ENCODE measurements around the gene DNMT3A. TPM values are rescaled to one million over a fixed set of nuclear protein-coding genes. Genes with fewer than 3 reads are reported as not detected.

DNMT3A gene
- total RNA-seq, 1 experiment from 2014 or later = 12.2 TPM

DNA sequence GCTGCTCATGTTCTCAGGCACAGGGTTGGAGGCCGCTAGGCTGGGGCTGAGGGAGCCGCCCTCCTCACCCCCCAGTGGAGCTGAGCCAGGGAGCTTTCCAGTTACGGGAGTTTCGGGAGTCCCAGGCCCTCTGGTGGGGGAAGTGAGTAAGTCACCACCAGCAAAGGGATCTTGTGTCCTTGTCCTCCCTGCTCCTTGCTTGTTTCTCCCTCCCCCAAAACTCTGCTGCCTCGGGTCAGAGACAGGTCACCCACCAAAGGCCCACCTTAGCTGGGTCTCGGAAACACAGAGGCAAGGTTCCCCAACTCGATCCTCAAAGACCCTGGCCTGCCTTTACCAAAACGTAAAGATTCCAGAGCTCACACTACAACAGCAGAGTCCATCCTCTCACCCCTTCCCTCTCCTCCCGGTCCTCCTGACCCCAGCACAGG lies 112.9 kb downstream of the DNMT3A start:
- DNase-seq (peak; percentile 83), ATAC-seq (peak; percentile 92)
- H3K9me3 ChIP-seq (ENCODE audit: low read length) = no peaks in the 10 kb centered on the region
- H3K9ac ChIP-seq (ENCODE audit: low read length) = no peak overlapping the region
- ChIA-PET CTCF (interaction anchor here (0.6 to 0.9 kb wide), 2 partner anchors 28 to 834 kb away, joined by 4 to 6 read pairs; no protein-coding TSS in a partner anchor), POLR2A (ENCODE audit: unreplicated experiment) (no interaction called here)
- TF ChIP-seq EZH2phosphoT487 (IDR thresholded peaks at IDR 0.05; ENCODE audit: borderline replicate concordance, low read length) = no peak
- TF ChIP-seq, protein P1, sequence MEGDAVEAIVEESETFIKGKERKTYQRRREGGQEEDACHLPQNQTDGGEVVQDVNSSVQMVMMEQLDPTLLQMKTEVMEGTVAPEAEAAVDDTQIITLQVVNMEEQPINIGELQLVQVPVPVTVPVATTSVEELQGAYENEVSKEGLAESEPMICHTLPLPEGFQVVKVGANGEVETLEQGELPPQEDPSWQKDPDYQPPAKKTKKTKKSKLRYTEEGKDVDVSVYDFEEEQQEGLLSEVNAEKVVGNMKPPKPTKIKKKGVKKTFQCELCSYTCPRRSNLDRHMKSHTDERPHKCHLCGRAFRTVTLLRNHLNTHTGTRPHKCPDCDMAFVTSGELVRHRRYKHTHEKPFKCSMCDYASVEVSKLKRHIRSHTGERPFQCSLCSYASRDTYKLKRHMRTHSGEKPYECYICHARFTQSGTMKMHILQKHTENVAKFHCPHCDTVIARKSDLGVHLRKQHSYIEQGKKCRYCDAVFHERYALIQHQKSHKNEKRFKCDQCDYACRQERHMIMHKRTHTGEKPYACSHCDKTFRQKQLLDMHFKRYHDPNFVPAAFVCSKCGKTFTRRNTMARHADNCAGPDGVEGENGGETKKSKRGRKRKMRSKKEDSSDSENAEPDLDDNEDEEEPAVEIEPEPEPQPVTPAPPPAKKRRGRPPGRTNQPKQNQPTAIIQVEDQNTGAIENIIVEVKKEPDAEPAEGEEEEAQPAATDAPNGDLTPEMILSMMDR (conservative IDR thresholded peaks at IDR 0.05; ENCODE audit: low read depth, low read length) = peak; percentile 73
- TF ChIP-seq EZH2 (IDR thresholded peaks at IDR 0.05; ENCODE audit: low read length, unreplicated experiment) = no peak
- H3K4me2 ChIP-seq (ENCODE audit: low read length) = peak overlapping the region; percentile 59
- peak overlapping the region; percentile 24; the same call in 1 of the 2 replicates for H2AFZ ChIP-seq (ENCODE audit: low read length)
- no TSS peak for BruUV-seq (replicated peaks)
- no peaks in the 10 kb centered on the region for H3K27me3 ChIP-seq (ENCODE audit: low read length)
- H3K9me2 ChIP-seq (replicated peaks; ENCODE audit: low read length) = no peaks in the 10 kb centered on the region
- H4K20me1 ChIP-seq (ENCODE audit: low read length) = no peaks in the 10 kb centered on the region
- intact Hi-C loops (cut with micrococcal nuclease) = no loop called here
- H3K27ac ChIP-seq (ENCODE audit: low read length) = no peak overlapping the region
- H3K4me1 ChIP-seq (ENCODE audit: insufficient read depth, low read length) = peaks cover 4% of the 10 kb centered on the region; the same call in 1 of the 2 replicates
- no peaks in the 10 kb centered on the region for H3K36me3 ChIP-seq (ENCODE audit: low read depth, low read length)
- H3K79me2 ChIP-seq (ENCODE audit: low read length) = no peaks in the 10 kb centered on the region
- peak overlapping the region; percentile 10; the same call in 1 of the 2 replicates for H3K4me3 ChIP-seq (ENCODE audit: low read length)
- no peaks in the 10 kb centered on the region for H3F3A ChIP-seq (ENCODE audit: low read length, unreplicated experiment)

DNA sequence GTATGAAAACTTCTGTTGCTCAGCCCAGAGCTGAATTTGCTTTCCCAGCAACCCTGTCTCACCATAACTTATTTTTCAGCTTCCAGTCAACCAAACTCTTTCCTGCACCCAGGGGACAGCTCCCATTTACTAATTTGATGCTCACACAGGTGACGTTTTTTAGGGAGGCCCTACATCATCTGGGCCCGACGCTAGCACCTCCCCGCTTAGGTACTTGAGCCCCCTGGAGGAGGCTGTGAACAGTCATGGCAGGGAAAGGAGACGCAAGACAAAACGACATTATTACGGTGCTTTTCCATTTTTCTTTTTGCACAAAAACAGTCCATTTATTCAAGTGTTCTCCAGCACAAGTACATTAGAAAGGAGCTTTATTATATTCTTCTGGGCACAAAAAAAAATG lies 114.1 kb downstream of the DNMT3A start:
- TF ChIP-seq EZH2phosphoT487 (IDR thresholded peaks at IDR 0.05; ENCODE audit: borderline replicate concordance, low read length) (no peak), EZH2 (IDR thresholded peaks at IDR 0.05; ENCODE audit: low read length, unreplicated experiment) (no peak)
- TF ChIP-seq, protein P1 (conservative IDR thresholded peaks at IDR 0.05; ENCODE audit: low read depth, low read length) = no peak
- no peak for ATAC-seq
- DNase-seq = no peak
- Histone ChIP-seq H3K4me2 (ENCODE audit: low read length) (no peak overlapping the region), H3K27ac (ENCODE audit: low read length) (no peak overlapping the region), H3K9ac (ENCODE audit: low read length) (no peak overlapping the region), H3K27me3 (ENCODE audit: low read length) (no peaks in the 10 kb centered on the region), H3K79me2 (ENCODE audit: low read length) (no peaks in the 10 kb centered on the region), H4K20me1 (ENCODE audit: low read length) (no peaks in the 10 kb centered on the region), H3K4me3 (ENCODE audit: low read length) (no peak overlapping the region), H3K4me1 (ENCODE audit: insufficient read depth, low read length) (peaks cover 4% of the 10 kb centered on the region; the same call in 1 of the 2 replicates), H3K36me3 (ENCODE audit: low read depth, low read length) (no peaks in the 10 kb centered on the region), H3F3A (ENCODE audit: low read length, unreplicated experiment) (no peaks in the 10 kb centered on the region), H3K9me2 (replicated peaks; ENCODE audit: low read length) (no peaks in the 10 kb centered on the region), H3K9me3 (ENCODE audit: low read length) (no peaks in the 10 kb centered on the region), H2AFZ (ENCODE audit: low read length) (no peak overlapping the region)
- ChIA-PET POLR2A (ENCODE audit: unreplicated experiment) (no interaction called here), CTCF (no interaction called here)
- BruUV-seq (replicated peaks) = no TSS peak
- intact Hi-C loops (cut with micrococcal nuclease) = no loop called here

DNA sequence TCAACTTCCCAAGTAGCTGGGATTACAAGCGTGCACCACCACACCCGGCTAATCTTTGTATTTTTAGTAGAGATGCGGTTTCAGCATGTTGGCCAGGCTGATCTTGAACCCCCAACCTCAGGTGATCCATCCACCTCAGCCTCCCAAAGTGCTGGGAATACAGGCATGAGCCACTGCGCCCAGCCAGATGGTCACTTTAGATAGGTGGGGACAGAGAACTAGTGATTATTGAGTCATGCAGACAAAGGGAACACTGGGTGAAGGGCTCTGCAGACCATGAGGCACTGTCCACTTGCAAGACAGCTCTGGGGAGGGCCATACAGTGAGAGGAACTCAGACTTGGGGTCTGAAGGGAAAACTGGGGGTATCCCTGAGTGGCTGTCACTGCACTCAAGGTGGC lies 114.9 kb downstream of the DNMT3A start:
- TF ChIP-seq EZH2phosphoT487 (IDR thresholded peaks at IDR 0.05; ENCODE audit: borderline replicate concordance, low read length) (no peak), EZH2 (IDR thresholded peaks at IDR 0.05; ENCODE audit: low read length, unreplicated experiment) (no peak)
- TF ChIP-seq, protein P1 (conservative IDR thresholded peaks at IDR 0.05; ENCODE audit: low read depth, low read length) = no peak
- CTCF ChIA-PET = no interaction called here

More for the DNA sequence above, 114.9 kb downstream of the DNMT3A start:
- Histone ChIP-seq H3K9ac (ENCODE audit: low read length) (no peak overlapping the region), H3K36me3 (ENCODE audit: low read depth, low read length) (no peaks in the 10 kb centered on the region), H3F3A (ENCODE audit: low read length, unreplicated experiment) (no peaks in the 10 kb centered on the region), H3K79me2 (ENCODE audit: low read length) (no peaks in the 10 kb centered on the region), H3K27me3 (ENCODE audit: low read length) (no peaks in the 10 kb centered on the region), H3K4me2 (ENCODE audit: low read length) (no peak overlapping the region), H3K4me3 (ENCODE audit: low read length) (no peak overlapping the region), H4K20me1 (ENCODE audit: low read length) (no peaks in the 10 kb centered on the region), H3K9me2 (replicated peaks; ENCODE audit: low read length) (no peaks in the 10 kb centered on the region), H3K4me1 (ENCODE audit: insufficient read depth, low read length) (peaks cover 4% of the 10 kb centered on the region; the same call in 1 of the 2 replicates), H2AFZ (ENCODE audit: low read length) (no peak overlapping the region), H3K9me3 (ENCODE audit: low read length) (no peaks in the 10 kb centered on the region), H3K27ac (ENCODE audit: low read length) (no peak overlapping the region)
- intact Hi-C loops (cut with micrococcal nuclease) = no loop called here
- ATAC-seq (no peak), DNase-seq (no peak)
- POLR2A ChIA-PET (ENCODE audit: unreplicated experiment) = no interaction called here
- BruUV-seq (replicated peaks) = no TSS peak

All from PC-3 (cell line).